Naive thymus-derived CD4-positive, alpha-beta T cell (primary cell): Measurements from ENCODE around the gene RD3L. TPM values are rescaled to one million over a fixed set of nuclear protein-coding genes. Genes with fewer than 3 reads are reported as not detected.

Source experiments
- ATAC-seq: fragments of 150-1000 bp; cut with Tn5 transposase; 2 replicates; pipeline ENCODE4 v1.10.0; 2021; ENCODE audit warnings: mild to moderate bottlenecking, moderate library complexity
- CTCF ChIA-PET: fragments of 350-600 bp; sonication (Branson Sonifier 250); formaldehyde crosslinking; loops from one replicate; lab custom pipeline; 2021; ENCODE audit warnings: antibody characterized with exemption; lab: Charles Lee
- POLR2A ChIA-PET: fragments of 350-600 bp; sonication (Branson Sonifier 250); formaldehyde crosslinking; loops from one replicate; lab custom pipeline; 2021; ENCODE audit warnings: antibody characterized with exemption, inconsistent platforms; lab: Charles Lee
- DNase-seq, 9 donors: peaks; one replicate each; pipeline versions ENCODE4 v3.0.0 to v3.0.0-alpha.2; 2020 to 2022; ENCODE audit warnings: mixed read lengths in 1 of 9
- H3K27ac ChIP-seq: one replicate; pipeline ENCODE4 v1.7.0; 2013; ENCODE audit warnings: mild to moderate bottlenecking, low read depth, low read length, moderate library complexity
- H3K27me3 ChIP-seq, 2 donors: one replicate each; pipeline ENCODE4 v1.7.0; 2013; ENCODE audit warnings: low read length in 2 of 2, mild to moderate bottlenecking in 2 of 2, moderate library complexity in 2 of 2; ENCODE audit not compliant: control insufficient read depth in 2 of 2, insufficient read depth in 2 of 2
- H3K36me3 ChIP-seq, 3 experiments: 1 replicate in 2 of 3; 2 replicates in 1 of 3; pipeline ENCODE4 v1.7.0; 2013; ENCODE audit warnings: low read length in 3 of 3, mild to moderate bottlenecking in 3 of 3, moderate library complexity in 1 of 3; ENCODE audit not compliant: insufficient read depth in 3 of 3, control insufficient read depth in 2 of 3
- H3K4me1 ChIP-seq, 2 donors: one replicate each; pipeline ENCODE4 v1.7.0; 2013; ENCODE audit warnings: low read length in 2 of 2, mild to moderate bottlenecking in 2 of 2, moderate library complexity in 1 of 2; ENCODE audit not compliant: control insufficient read depth in 2 of 2, insufficient read depth in 2 of 2
- H3K4me3 ChIP-seq: 2 replicates; pipeline ENCODE4 v1.7.0; 2013; ENCODE audit warnings: mild to moderate bottlenecking, low read length
- H3K9me3 ChIP-seq, 3 experiments: 1 replicate in 2 of 3; 2 replicates in 1 of 3; pipeline ENCODE4 v1.7.0; 2013; ENCODE audit warnings: low read length in 3 of 3; ENCODE audit not compliant: control insufficient read depth in 2 of 3
- H3K27ac Mint-ChIP-seq, 9 donors: one replicate each; pipeline ENCODE4 v1.8.0; 2020 to 2022; ENCODE audit warnings: mixed read lengths in 9 of 9, mild to moderate bottlenecking in 8 of 9, moderate library complexity in 5 of 9, inconsistent platforms in 2 of 9
- H3K27me3 Mint-ChIP-seq, 5 donors: one replicate each; pipeline ENCODE4 v1.8.0; 2021 to 2022; ENCODE audit warnings: mixed read lengths in 5 of 5, mild to moderate bottlenecking in 1 of 5
- H3K36me3 Mint-ChIP-seq, 5 donors: one replicate each; pipeline ENCODE4 v1.8.0; 2020 to 2022; ENCODE audit warnings: mixed read lengths in 5 of 5, mild to moderate bottlenecking in 3 of 5, inconsistent platforms in 1 of 5
- H3K4me1 Mint-ChIP-seq, 7 donors: one replicate each; pipeline ENCODE4 v1.8.0; 2020 to 2022; ENCODE audit warnings: mixed read lengths in 7 of 7, mild to moderate bottlenecking in 3 of 7, inconsistent platforms in 1 of 7
- H3K4me3 Mint-ChIP-seq, 10 donors: one replicate each; pipeline ENCODE4 v1.8.0; 2020 to 2022; ENCODE audit warnings: mild to moderate bottlenecking in 10 of 10, mixed read lengths in 10 of 10, moderate library complexity in 6 of 10, inconsistent platforms in 2 of 10
- H3K9me3 Mint-ChIP-seq, 11 donors: one replicate each; pipeline ENCODE4 v1.8.0; 2020 to 2022; ENCODE audit warnings: mixed read lengths in 11 of 11, mild to moderate bottlenecking in 4 of 11, inconsistent platforms in 1 of 11, moderate library complexity in 1 of 11
- intact Hi-C, 2 donors: fragments of 100-400 bp; cut with micrococcal nuclease; formaldehyde crosslinking; loops; one replicate each; pipeline ENCODE4 v1.15.1; 2023
- polyA plus RNA-seq, 2 donors: library from polyadenylated mRNA; unstranded; fragments of 300-500 nt; fragmentation: Illumina TruSeq; gene quantifications; one replicate each; pipeline ENCODE4 v1.2.3, GENCODE V29; 2021
- total RNA-seq, 6 experiments: library from RNA in 5 of 6; stranded (reverse) in 5 of 6; gene quantifications; 1 replicate in 5 of 6; 2 replicates in 1 of 6; pipeline ENCODE4 v1.2.3 and lab custom pipeline; 2021 to 2026

The RD3L gene
- total and polyA plus RNA-seq, 7 experiments from 2014 or later = not detected

GRCh38 chr14:103899833-103900232, 42.5 kb downstream of the RD3L start:
- Mint-ChIP-seq H3K36me3 (peaks cover 0 to 2% (median 0%) of the 10 kb centered on the region in 5 donors), H3K4me3 (peak overlapping the region in 1 of 10 donors; percentile 21), H3K9me3 (peaks cover 0 to 3% (median 0%) of the 10 kb centered on the region in 11 donors), H3K4me1 (peaks cover 0 to 9% (median 6%) of the 10 kb centered on the region in 7 donors), H3K27ac (no peak overlapping the region), H3K27me3 (peaks cover 0 to 4% (median 0%) of the 10 kb centered on the region in 5 donors)
- no peak for DNase-seq
- Histone ChIP-seq H3K4me3 (no peak overlapping the region), H3K27me3 (no peaks in the 10 kb centered on the region), H3K4me1 (peaks cover 0 to 5% of the 10 kb centered on the region in 2 donors), H3K9me3 (no peaks in the 10 kb centered on the region), H3K36me3 (no peaks in the 10 kb centered on the region), H3K27ac (no peak overlapping the region)
- intact Hi-C loops = loop anchor here in 1 of 2 donors (10.0 kb wide), 1 partner anchor 55 kb away; the partner anchor contains the start of gene PPP1R13B
- ChIA-PET POLR2A (interaction anchor here (0.6 kb wide), 1 partner anchor 845 kb away, joined by 3 read pairs; no protein-coding TSS in a partner anchor), CTCF (interaction anchor here (0.8 to 2.9 kb wide), 3 partner anchors 10 to 91 kb away, joined by 3 to 21 read pairs (median 10); no protein-coding TSS in a partner anchor)
- ATAC-seq = no peak

GRCh38 chr14:103899316-103899715, 43.0 kb downstream of the RD3L start:
- peaks cover 0 to 1% (median 0%) of the 10 kb centered on the region in 5 donors for H3K27me3 Mint-ChIP-seq
- Histone ChIP-seq H3K4me1 (peaks cover 0 to 5% of the 10 kb centered on the region in 2 donors), H3K27me3 (no peaks in the 10 kb centered on the region), H3K4me3 (no peak overlapping the region), H3K36me3 (no peaks in the 10 kb centered on the region), H3K27ac (no peak overlapping the region), H3K9me3 (no peaks in the 10 kb centered on the region)
- no peak for DNase-seq
- CTCF ChIA-PET = interaction anchor here (0.8 to 2.9 kb wide), 2 partner anchors 11 to 80 kb away, joined by 3 to 21 read pairs; no protein-coding TSS in a partner anchor
- peaks cover 0 to 7% (median 6%) of the 10 kb centered on the region in 7 donors for H3K4me1 Mint-ChIP-seq
- no peak overlapping the region for H3K27ac Mint-ChIP-seq
- peaks cover 0 to 3% (median 0%) of the 10 kb centered on the region in 11 donors for H3K9me3 Mint-ChIP-seq
- H3K36me3 Mint-ChIP-seq = peaks cover 0 to 2% (median 0%) of the 10 kb centered on the region in 5 donors
- no peak overlapping the region for H3K4me3 Mint-ChIP-seq
- intact Hi-C loops = no loop called here
- ATAC-seq = no peak
- POLR2A ChIA-PET = no interaction called here

- no peak for DNase-seq
- Histone ChIP-seq H3K27ac (no peak overlapping the region), H3K4me3 (no peak overlapping the region), H3K4me1 (peaks cover 0 to 5% of the 10 kb centered on the region in 2 donors), H3K36me3 (no peaks in the 10 kb centered on the region), H3K9me3 (no peaks in the 10 kb centered on the region), H3K27me3 (no peaks in the 10 kb centered on the region)
- H3K4me3 Mint-ChIP-seq = no peak overlapping the region
- no peaks in the 10 kb centered on the region for H3K27me3 Mint-ChIP-seq
- peak overlapping the region in 1 of 9 donors; percentile 39 for H3K27ac Mint-ChIP-seq
- CTCF ChIA-PET = interaction anchor here (2.9 kb wide), 1 partner anchor 11 kb away, joined by 21 read pairs; no protein-coding TSS in a partner anchor
- peaks cover 0 to 2% (median 0%) of the 10 kb centered on the region in 5 donors for H3K36me3 Mint-ChIP-seq
- ATAC-seq = no peak
- POLR2A ChIA-PET = no interaction called here
- peaks cover 0 to 7% (median 6%) of the 10 kb centered on the region in 7 donors for H3K4me1 Mint-ChIP-seq
- peaks cover 0 to 3% (median 0%) of the 10 kb centered on the region in 11 donors for H3K9me3 Mint-ChIP-seq
- intact Hi-C loops = no loop called here
These were observed 43.6 kb downstream of the RD3L start for GRCh38 chr14:103898711-103899110.

- Histone ChIP-seq H3K27me3 (no peaks in the 10 kb centered on the region), H3K4me3 (no peak overlapping the region), H3K27ac (no peak overlapping the region), H3K9me3 (no peaks in the 10 kb centered on the region), H3K4me1 (peaks cover 0 to 5% of the 10 kb centered on the region in 2 donors), H3K36me3 (no peaks in the 10 kb centered on the region)
- Mint-ChIP-seq H3K4me3 (no peak overlapping the region), H3K9me3 (peaks cover 0 to 3% (median 0%) of the 10 kb centered on the region in 11 donors), H3K27me3 (no peaks in the 10 kb centered on the region), H3K36me3 (peaks cover 0 to 2% (median 0%) of the 10 kb centered on the region in 5 donors), H3K4me1 (peaks cover 0 to 7% (median 6%) of the 10 kb centered on the region in 7 donors), H3K27ac (peak overlapping the region in 1 of 9 donors; percentile 39)
- intact Hi-C loops = no loop called here
- no peak for DNase-seq
- no peak for ATAC-seq
- ChIA-PET POLR2A (no interaction called here), CTCF (no interaction called here)
These were observed 44.1 kb downstream of the RD3L start for GRCh38 chr14:103898204-103898603.

GRCh38 chr14:103897075-103897947, 45.0 kb downstream of the RD3L start:
- CTCF ChIA-PET = no interaction called here
- peaks cover 0 to 2% (median 0%) of the 10 kb centered on the region in 5 donors for H3K36me3 Mint-ChIP-seq
- H3K4me1 ChIP-seq = peaks cover 0 to 5% of the 10 kb centered on the region in 2 donors
- H3K9me3 ChIP-seq = no peaks in the 10 kb centered on the region
- intact Hi-C loops = no loop called here
- H3K9me3 Mint-ChIP-seq = peaks cover 0 to 3% (median 0%) of the 10 kb centered on the region in 11 donors
- DNase-seq (no peak), ATAC-seq (no peak)
- POLR2A ChIA-PET = no interaction called here
- H3K4me1 Mint-ChIP-seq = peaks cover 0 to 7% (median 6%) of the 10 kb centered on the region in 7 donors
- no peaks in the 10 kb centered on the region for H3K27me3 Mint-ChIP-seq
- no peak overlapping the region for H3K4me3 ChIP-seq
- no peak overlapping the region for H3K27ac Mint-ChIP-seq
- H3K27me3 ChIP-seq = no peaks in the 10 kb centered on the region
- H3K36me3 ChIP-seq = no peaks in the 10 kb centered on the region
- no peak overlapping the region for H3K27ac ChIP-seq
- H3K4me3 Mint-ChIP-seq = no peak overlapping the region

GRCh38 chr14:103896578-103896977, 45.8 kb downstream of the RD3L start:
- no peaks in the 10 kb centered on the region for H3K36me3 ChIP-seq
- Mint-ChIP-seq H3K4me3 (no peak overlapping the region), H3K27me3 (no peaks in the 10 kb centered on the region), H3K36me3 (peaks cover 0 to 2% (median 0%) of the 10 kb centered on the region in 5 donors), H3K27ac (peak overlapping the region in 1 of 9 donors; percentile 57), H3K9me3 (peaks cover 0 to 3% (median 0%) of the 10 kb centered on the region in 11 donors), H3K4me1 (peaks cover 0 to 7% (median 6%) of the 10 kb centered on the region in 7 donors)
- ATAC-seq (no peak), DNase-seq (no peak)
- ChIA-PET CTCF (interaction anchor here (1.0 kb wide), 1 partner anchor 88 kb away, joined by 3 read pairs; no protein-coding TSS in a partner anchor), POLR2A (no interaction called here)
- H3K27me3 ChIP-seq = no peaks in the 10 kb centered on the region
- intact Hi-C loops = no loop called here
- H3K4me1 ChIP-seq = peaks cover 0 to 5% of the 10 kb centered on the region in 2 donors
- H3K4me3 ChIP-seq = no peak overlapping the region
- no peaks in the 10 kb centered on the region for H3K9me3 ChIP-seq
- no peak overlapping the region for H3K27ac ChIP-seq
